Gastrocnemius medialis (tissue), 4 donors: ENCODE results near the gene MYO7A.

Source experiments
- POLR2A ChIP-seq, 2 donors: fragments of 450-650 bp; IDR thresholded peaks; one replicate each; pipeline ENCODE4 v1.6.1; 2017; ENCODE audit warnings: antibody characterized with exemption in 2 of 2, mild to moderate bottlenecking in 2 of 2, moderate library complexity in 2 of 2
- TF ChIP-seq, protein P1 (sequence below), 5 experiments: fragments of 450-650 bp in 3 of 5; fragments of 200-600 bp in 2 of 5; sonication (generic) in 2 of 5; IDR thresholded peaks in 4 of 5; conservative IDR thresholded peaks in 1 of 5; 1 replicate in 4 of 5; 2 replicates in 1 of 5; pipeline ENCODE4 v1.5.1; 2016 to 2019; ENCODE audit warnings: antibody characterized with exemption in 5 of 5, mild to moderate bottlenecking in 3 of 5, moderate library complexity in 3 of 5

DNA sequence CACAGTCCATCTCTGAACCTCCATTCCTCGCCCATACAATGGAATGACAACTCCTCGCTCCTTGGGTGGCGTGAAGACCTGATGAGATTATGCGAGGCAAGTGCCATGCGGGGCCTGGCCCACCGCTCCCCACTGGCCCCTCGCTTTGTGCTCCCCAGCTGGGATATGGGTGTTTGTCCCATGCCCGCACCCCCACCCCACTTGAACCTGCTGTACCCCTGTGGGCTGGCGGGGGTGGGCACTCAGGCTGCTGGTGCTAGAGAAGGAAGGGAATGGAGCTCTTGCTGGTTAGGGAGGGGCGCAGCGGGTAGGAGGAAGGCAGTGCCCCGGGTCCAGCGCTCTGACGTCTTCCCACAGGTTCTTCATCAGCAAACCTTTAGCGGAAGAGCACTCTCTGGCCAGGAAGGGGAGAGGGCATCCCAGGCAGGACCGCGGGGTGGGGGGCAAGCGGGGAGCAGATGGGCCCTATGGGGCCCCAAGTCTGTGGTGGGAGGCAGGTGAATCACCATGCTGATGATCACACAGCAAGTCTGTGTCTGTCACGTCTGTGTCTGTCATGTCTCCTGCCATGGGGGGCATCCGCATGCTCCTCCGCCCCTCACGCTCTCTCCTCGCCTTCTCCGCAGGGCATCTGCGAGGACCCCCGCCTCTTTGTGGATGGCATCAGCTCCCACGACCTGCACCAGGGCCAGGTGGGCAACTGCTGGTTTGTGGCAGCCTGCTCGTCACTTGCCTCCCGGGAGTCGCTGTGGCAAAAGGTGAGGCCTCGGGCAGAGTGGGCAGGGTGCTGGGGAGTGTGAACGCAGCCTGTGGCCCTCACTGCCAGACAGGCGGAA is 34.8 kb upstream of the MYO7A start:
- TF ChIP-seq POLR2A (IDR thresholded peaks at IDR 0.05) = no peak
- TF ChIP-seq, protein P1, sequence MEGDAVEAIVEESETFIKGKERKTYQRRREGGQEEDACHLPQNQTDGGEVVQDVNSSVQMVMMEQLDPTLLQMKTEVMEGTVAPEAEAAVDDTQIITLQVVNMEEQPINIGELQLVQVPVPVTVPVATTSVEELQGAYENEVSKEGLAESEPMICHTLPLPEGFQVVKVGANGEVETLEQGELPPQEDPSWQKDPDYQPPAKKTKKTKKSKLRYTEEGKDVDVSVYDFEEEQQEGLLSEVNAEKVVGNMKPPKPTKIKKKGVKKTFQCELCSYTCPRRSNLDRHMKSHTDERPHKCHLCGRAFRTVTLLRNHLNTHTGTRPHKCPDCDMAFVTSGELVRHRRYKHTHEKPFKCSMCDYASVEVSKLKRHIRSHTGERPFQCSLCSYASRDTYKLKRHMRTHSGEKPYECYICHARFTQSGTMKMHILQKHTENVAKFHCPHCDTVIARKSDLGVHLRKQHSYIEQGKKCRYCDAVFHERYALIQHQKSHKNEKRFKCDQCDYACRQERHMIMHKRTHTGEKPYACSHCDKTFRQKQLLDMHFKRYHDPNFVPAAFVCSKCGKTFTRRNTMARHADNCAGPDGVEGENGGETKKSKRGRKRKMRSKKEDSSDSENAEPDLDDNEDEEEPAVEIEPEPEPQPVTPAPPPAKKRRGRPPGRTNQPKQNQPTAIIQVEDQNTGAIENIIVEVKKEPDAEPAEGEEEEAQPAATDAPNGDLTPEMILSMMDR (IDR thresholded peaks at IDR 0.05 in 4 of 5, conservative IDR thresholded peaks at IDR 0.05 in 1 of 5) = no peak
